Stimulated activated CD4-positive, alpha-beta T cell treated with anti-CD3 and anti-CD28 coated beads, Interleukin-2, amount 100 ng/mL, for 48 hours (primary cell): ENCODE measurements around the gene SLC7A1.

Source experiments
- DNase-seq, 2 donors: peaks; one replicate each; pipeline ENCODE4 v3.0.0-alpha.2; 2020

The SLC7A1 gene

GRCh38 chr13:29582171-29582570 is 13.3 kb downstream of the SLC7A1 start:
- no peak for DNase-seq

GRCh38 chr13:29581666-29582065 is 13.8 kb downstream of the SLC7A1 start:
- no peak for DNase-seq

- no peak for DNase-seq
Observed at GRCh38 chr13:29579094-29579493, 16.4 kb downstream of the SLC7A1 start.

GRCh38 chr13:29578300-29579085 is 17.0 kb downstream of the SLC7A1 start:
- no peak for DNase-seq

GRCh38 chr13:29577136-29578051 is 18.1 kb downstream of the SLC7A1 start:
- DNase-seq, result no peak

GRCh38 chr13:29576581-29576980 is 18.9 kb downstream of the SLC7A1 start:
- no peak for DNase-seq

GRCh38 chr13:29575098-29575497 is 20.4 kb downstream of the SLC7A1 start:
- no peak for DNase-seq

- no peak for DNase-seq
Observed at GRCh38 chr13:29573190-29573589, 22.3 kb downstream of the SLC7A1 start.

- DNase-seq, result no peak
Observed at GRCh38 chr13:29572575-29572974, 22.9 kb downstream of the SLC7A1 start.

- no peak for DNase-seq
Observed at GRCh38 chr13:29571876-29572570, 23.5 kb downstream of the SLC7A1 start.

- no peak for DNase-seq
Observed at GRCh38 chr13:29570051-29570654, 25.3 kb downstream of the SLC7A1 start.

- no peak for DNase-seq
Observed at GRCh38 chr13:29569253-29570050, 26.0 kb downstream of the SLC7A1 start.

- no peak for DNase-seq
Observed at GRCh38 chr13:29568731-29569130, 26.8 kb downstream of the SLC7A1 start.

GRCh38 chr13:29567411-29567810 is 28.1 kb downstream of the SLC7A1 start:
- no peak for DNase-seq

GRCh38 chr13:29566206-29566605 is 29.3 kb downstream of the SLC7A1 start:
- DNase-seq, result no peak

- DNase-seq, result no peak
Observed at GRCh38 chr13:29564818-29565217, 30.7 kb downstream of the SLC7A1 start.

GRCh38 chr13:29564373-29564772 is 31.1 kb downstream of the SLC7A1 start:
- DNase-seq, result no peak

GRCh38 chr13:29563941-29564340 is 31.5 kb downstream of the SLC7A1 start:
- DNase-seq, result no peak

- DNase-seq, result no peak
Observed at GRCh38 chr13:29562786-29563438, 32.6 kb downstream of the SLC7A1 start.

GRCh38 chr13:29561918-29562317 is 33.6 kb downstream of the SLC7A1 start:
- DNase-seq, result no peak

GRCh38 chr13:29556742-29557141 is 38.7 kb downstream of the SLC7A1 start:
- DNase-seq, result no peak

GRCh38 chr13:29551214-29551613 is 44.3 kb downstream of the SLC7A1 start:
- no peak for DNase-seq
